Stromal cell of bone marrow (primary cell): ENCODE results near the gene BCL2A1.
"Not testable (repeated sequence)": the region's sequence is repeated elsewhere in the genome, so short reads cannot be mapped to it uniquely, and the experiment has no call there.

Source experiments
- DNase-seq: peaks from one replicate; pipeline ENCODE4 v3.0.0-alpha.2; 2012; ENCODE audit warnings: low read depth

Gene BCL2A1

GRCh38 chr15:79922512-79923078, 48.4 kb downstream of the BCL2A1 start:
- no peak for DNase-seq

- DNase-seq: no peak
Measured at GRCh38 chr15:79919749-79920511, 51.1 kb downstream of the BCL2A1 start.

GRCh38 chr15:79919090-79919748, 51.8 kb downstream of the BCL2A1 start:
- DNase-seq: no peak

GRCh38 chr15:79918278-79918677, 52.7 kb downstream of the BCL2A1 start:
- no peak for DNase-seq

GRCh38 chr15:79916502-79917132, 54.4 kb downstream of the BCL2A1 start:
- no peak for DNase-seq

GRCh38 chr15:79915776-79916501, 55.1 kb downstream of the BCL2A1 start:
- DNase-seq: not testable (repeated sequence)

- DNase-seq: no peak
Measured at GRCh38 chr15:79914728-79915127, 56.3 kb downstream of the BCL2A1 start.
